ENCODE data around the gene TSSC4. TPM values are rescaled to one million over a fixed set of nuclear protein-coding genes. Genes with fewer than 3 reads are reported as not detected.
A peak's percentile ranks its signal among the peaks of the same experiment; 100 is the strongest.

TSSC4 gene
- total RNA-seq, 2 donors from 2014 or later: 50.6 to 52.2 TPM

GRCh38 chr11:2393941-2394817 lies 6.4 kb upstream of the TSSC4 start:
- no peak for ATAC-seq (replicated peaks in 1 of 2)
- Mint-ChIP-seq H3K27ac (no peak overlapping the region), H3K36me3 (ENCODE audit: insufficient read depth in 2 of 2) (no peaks in the 10 kb centered on the region), H3K9me3 (no peaks in the 10 kb centered on the region), H3K4me1 (ENCODE audit: low read depth) (peaks cover 6% of the 10 kb centered on the region), H3K4me3 (no peak overlapping the region), H3K27me3 (ENCODE audit: low read depth) (no peaks in the 10 kb centered on the region)
- no peak for DNase-seq

- DNase-seq (no peak), ATAC-seq (replicated peaks in 1 of 2) (no peak)
- Mint-ChIP-seq H3K4me3 (no peak overlapping the region), H3K27ac (no peak overlapping the region), H3K36me3 (ENCODE audit: insufficient read depth in 2 of 2) (no peaks in the 10 kb centered on the region), H3K9me3 (no peaks in the 10 kb centered on the region), H3K27me3 (ENCODE audit: low read depth) (no peaks in the 10 kb centered on the region), H3K4me1 (ENCODE audit: low read depth) (peaks cover 2% of the 10 kb centered on the region)
Measured at GRCh38 chr11:2394818-2395105, 5.8 kb upstream of the TSSC4 start.

GRCh38 chr11:2395211-2395730 lies 5.3 kb upstream of the TSSC4 start:
- Mint-ChIP-seq H3K4me1 (ENCODE audit: low read depth) (no peaks in the 10 kb centered on the region), H3K9me3 (no peaks in the 10 kb centered on the region), H3K27ac (no peak overlapping the region), H3K36me3 (ENCODE audit: insufficient read depth in 2 of 2) (no peaks in the 10 kb centered on the region), H3K27me3 (ENCODE audit: low read depth) (no peaks in the 10 kb centered on the region), H3K4me3 (no peak overlapping the region)
- ATAC-seq (replicated peaks in 1 of 2) (no peak), DNase-seq (no peak)

GRCh38 chr11:2395856-2396255 lies 4.7 kb upstream of the TSSC4 start:
- no peak overlapping the region for H3K4me3 Mint-ChIP-seq
- no peaks in the 10 kb centered on the region for H3K36me3 Mint-ChIP-seq (ENCODE audit: insufficient read depth in 2 of 2)
- H3K9me3 Mint-ChIP-seq: no peaks in the 10 kb centered on the region
- H3K27ac Mint-ChIP-seq: no peak overlapping the region
- H3K27me3 Mint-ChIP-seq (ENCODE audit: low read depth): no peaks in the 10 kb centered on the region
- DNase-seq (no peak), ATAC-seq (replicated peaks in 1 of 2) (no peak)
- no peaks in the 10 kb centered on the region for H3K4me1 Mint-ChIP-seq (ENCODE audit: low read depth)

- Mint-ChIP-seq H3K9me3 (no peaks in the 10 kb centered on the region), H3K27me3 (ENCODE audit: low read depth) (no peaks in the 10 kb centered on the region), H3K4me1 (ENCODE audit: low read depth) (peaks cover 4% of the 10 kb centered on the region), H3K27ac (no peak overlapping the region), H3K36me3 (ENCODE audit: insufficient read depth in 2 of 2) (no peaks in the 10 kb centered on the region), H3K4me3 (no peak overlapping the region)
- ATAC-seq (replicated peaks in 1 of 2) (no peak), DNase-seq (no peak)
Measured at GRCh38 chr11:2396471-2396870, 4.1 kb upstream of the TSSC4 start.

GRCh38 chr11:2397005-2397404 lies 3.5 kb upstream of the TSSC4 start:
- H3K27me3 Mint-ChIP-seq (ENCODE audit: low read depth): no peaks in the 10 kb centered on the region
- H3K4me1 Mint-ChIP-seq (ENCODE audit: low read depth): peaks cover 9% of the 10 kb centered on the region
- DNase-seq (no peak), ATAC-seq (replicated peaks in 1 of 2) (no peak)
- H3K4me3 Mint-ChIP-seq: no peak overlapping the region
- H3K36me3 Mint-ChIP-seq (ENCODE audit: insufficient read depth in 2 of 2): no peaks in the 10 kb centered on the region
- H3K27ac Mint-ChIP-seq: no peak overlapping the region
- no peaks in the 10 kb centered on the region for H3K9me3 Mint-ChIP-seq

- no peak for DNase-seq
- Mint-ChIP-seq H3K4me3 (peak overlapping the region; percentile 91 to 97), H3K27me3 (ENCODE audit: low read depth) (no peaks in the 10 kb centered on the region), H3K9me3 (no peaks in the 10 kb centered on the region), H3K27ac (peak overlapping the region; percentile 65), H3K36me3 (ENCODE audit: insufficient read depth in 2 of 2) (no peaks in the 10 kb centered on the region), H3K4me1 (ENCODE audit: low read depth) (peaks cover 14% of the 10 kb centered on the region)
- ATAC-seq (replicated peaks in 1 of 2): no peak
Measured at GRCh38 chr11:2398664-2399355, 1.7 kb upstream of the TSSC4 start.

GRCh38 chr11:2399488-2400068 lies 972 bp upstream of the TSSC4 start:
- peaks cover 14% of the 10 kb centered on the region for H3K4me1 Mint-ChIP-seq (ENCODE audit: low read depth)
- no peak for ATAC-seq (replicated peaks in 1 of 2)
- peak overlapping the region; percentile 15 for H3K27ac Mint-ChIP-seq
- no peaks in the 10 kb centered on the region for H3K9me3 Mint-ChIP-seq
- peak in 1 of 2 donors; percentile 33 for DNase-seq
- H3K27me3 Mint-ChIP-seq (ENCODE audit: low read depth): no peaks in the 10 kb centered on the region
- no peaks in the 10 kb centered on the region for H3K36me3 Mint-ChIP-seq (ENCODE audit: insufficient read depth in 2 of 2)
- H3K4me3 Mint-ChIP-seq: peak overlapping the region; percentile 91 to 97

- Mint-ChIP-seq H3K9me3 (no peaks in the 10 kb centered on the region), H3K4me3 (peak overlapping the region; percentile 91 to 97), H3K27me3 (ENCODE audit: low read depth) (no peaks in the 10 kb centered on the region), H3K4me1 (ENCODE audit: low read depth) (peaks cover 14% of the 10 kb centered on the region), H3K36me3 (ENCODE audit: insufficient read depth in 2 of 2) (no peaks in the 10 kb centered on the region), H3K27ac (peak overlapping the region; percentile 85)
- ATAC-seq (replicated peaks in 1 of 2) (no peak), DNase-seq (no peak)
Measured at GRCh38 chr11:2400762-2401435, 349 bp downstream of the TSSC4 start.

GRCh38 chr11:2401436-2401984 lies 960 bp downstream of the TSSC4 start:
- Mint-ChIP-seq H3K4me1 (ENCODE audit: low read depth) (peaks cover 14% of the 10 kb centered on the region), H3K27ac (peak overlapping the region; percentile 54), H3K4me3 (peak overlapping the region; percentile 91 to 97), H3K36me3 (ENCODE audit: insufficient read depth in 2 of 2) (no peaks in the 10 kb centered on the region), H3K9me3 (no peaks in the 10 kb centered on the region), H3K27me3 (ENCODE audit: low read depth) (no peaks in the 10 kb centered on the region)
- ATAC-seq (replicated peaks in 1 of 2): no peak
- no peak for DNase-seq

- H3K36me3 Mint-ChIP-seq (ENCODE audit: insufficient read depth in 2 of 2): no peaks in the 10 kb centered on the region
- no peak overlapping the region for H3K27ac Mint-ChIP-seq
Measured at GRCh38 chr11:2402106-2402505, 1.6 kb downstream of the TSSC4 start.

GRCh38 chr11:2402890-2403645 lies 2.5 kb downstream of the TSSC4 start:
- H3K36me3 Mint-ChIP-seq (ENCODE audit: insufficient read depth in 2 of 2): no peaks in the 10 kb centered on the region
- no peaks in the 10 kb centered on the region for H3K9me3 Mint-ChIP-seq
- H3K27ac Mint-ChIP-seq: peak overlapping the region; percentile 50
- DNase-seq (no peak), ATAC-seq (replicated peaks in 1 of 2) (no peak)
- peaks cover 14% of the 10 kb centered on the region for H3K4me1 Mint-ChIP-seq (ENCODE audit: low read depth)
- H3K4me3 Mint-ChIP-seq: peak overlapping the region; percentile 29 to 44
- H3K27me3 Mint-ChIP-seq (ENCODE audit: low read depth): no peaks in the 10 kb centered on the region

More at GRCh38 chr11:2402106-2402505, 1.6 kb downstream of the TSSC4 start:
- peaks cover 14% of the 10 kb centered on the region for H3K4me1 Mint-ChIP-seq (ENCODE audit: low read depth)
- no peaks in the 10 kb centered on the region for H3K27me3 Mint-ChIP-seq (ENCODE audit: low read depth)
- peak overlapping the region; percentile 91 to 97 for H3K4me3 Mint-ChIP-seq
- ATAC-seq (replicated peaks in 1 of 2) (no peak), DNase-seq (no peak)
- H3K9me3 Mint-ChIP-seq: no peaks in the 10 kb centered on the region
